WTC11 (cell line): ENCODE results near the gene ACKR3. TPM values are rescaled to one million over a fixed set of nuclear protein-coding genes. Genes with fewer than 3 reads are reported as not detected.

Experiments used
- ATAC-seq: fragments of 200-7000 bp; cut with Tn5 transposase; 2 replicates; pipeline ENCODE4 v1.10.0; 2021; ENCODE audit warnings: mild to moderate bottlenecking, moderate library complexity
- CTCF ChIA-PET: fragments of 300-600 bp; sonication (Branson Sonifier 250); formaldehyde crosslinking; loops from one replicate; lab custom pipeline; 2021; ENCODE audit warnings: antibody characterized with exemption; lab: Charles Lee
- POLR2A ChIA-PET: fragments of 350-600 bp; sonication (Branson Sonifier 250); formaldehyde crosslinking; loops from one replicate; lab custom pipeline; 2021; ENCODE audit warnings: antibody characterized with exemption; lab: Charles Lee
- DNase-seq: peaks from one replicate; pipeline ENCODE4 v3.0.0; 2021; ENCODE audit warnings: low spot score
- H3K27ac Mint-ChIP-seq: 2 replicates; pipeline ENCODE4 v1.8.0; 2021; ENCODE audit warnings: mixed read lengths
- H3K27me3 Mint-ChIP-seq: 2 replicates; pipeline ENCODE4 v1.8.0; 2021; ENCODE audit warnings: low read depth, mild to moderate bottlenecking, moderate library complexity, mixed read lengths
- H3K36me3 Mint-ChIP-seq: 2 replicates; pipeline ENCODE4 v1.8.0; 2021; ENCODE audit warnings: mixed read lengths
- H3K4me1 Mint-ChIP-seq: 2 replicates; pipeline ENCODE4 v1.8.0; 2022; ENCODE audit warnings: mixed read lengths
- H3K4me3 Mint-ChIP-seq: 2 replicates; pipeline ENCODE4 v1.8.0; 2021; ENCODE audit warnings: mild to moderate bottlenecking, moderate library complexity, mixed read lengths
- H3K9me3 Mint-ChIP-seq: 2 replicates; pipeline ENCODE4 v1.8.0; 2021; ENCODE audit warnings: mixed read lengths
- ATF3 ChIP-seq: sonication (generic); formaldehyde crosslinking; conservative IDR thresholded peaks from 2 replicates; pipeline ENCODE4 v1.8.1; 2022; ENCODE audit warnings: mild to moderate bottlenecking, missing genetic modification reagents
- ATF6 ChIP-seq: sonication (generic); formaldehyde crosslinking; IDR thresholded peaks from 2 replicates; pipeline ENCODE4 v1.8.1; 2023; ENCODE audit warnings: mild to moderate bottlenecking, missing genetic modification reagents
- CREB1 ChIP-seq: sonication (generic); formaldehyde crosslinking; IDR thresholded peaks from 2 replicates; pipeline ENCODE4 v1.8.0; 2023; ENCODE audit warnings: mild to moderate bottlenecking, missing genetic modification reagents
- E2F4 ChIP-seq: sonication (generic); formaldehyde crosslinking; IDR thresholded peaks from 2 replicates; pipeline ENCODE4 v1.8.1; 2022; ENCODE audit warnings: low read depth, mild to moderate bottlenecking, moderate library complexity, missing genetic modification reagents, borderline replicate concordance
- ELF4 ChIP-seq: sonication (generic); formaldehyde crosslinking; IDR thresholded peaks from 2 replicates; pipeline ENCODE4 v1.8.1; 2022; ENCODE audit warnings: low read depth, mild to moderate bottlenecking, moderate library complexity, missing genetic modification reagents
- ERG ChIP-seq: fragments of 250-450 bp; sonication (Bioruptor Pico); IDR thresholded peaks from 2 replicates; pipeline ENCODE4 v1.8.0; 2021; ENCODE audit warnings: mild to moderate bottlenecking
- MLX ChIP-seq: sonication (generic); formaldehyde crosslinking; IDR thresholded peaks from 2 replicates; pipeline ENCODE4 v1.8.1; 2023; ENCODE audit warnings: mild to moderate bottlenecking, missing genetic modification reagents, moderate library complexity
- MXD4 ChIP-seq: fragments of 250-450 bp; sonication (Bioruptor Pico); IDR thresholded peaks from 2 replicates; pipeline ENCODE4 v1.8.0; 2021; ENCODE audit warnings: mild to moderate bottlenecking, moderate library complexity, borderline replicate concordance
- MYBL2 ChIP-seq: sonication (generic); formaldehyde crosslinking; IDR thresholded peaks from 2 replicates; pipeline ENCODE4 v1.8.1; 2023; ENCODE audit warnings: mild to moderate bottlenecking, moderate library complexity, missing genetic modification reagents
- NFATC4 ChIP-seq: fragments of 250-450 bp; sonication (Bioruptor Pico); IDR thresholded peaks from 2 replicates; pipeline ENCODE4 v1.9.0; 2021; ENCODE audit warnings: mild to moderate bottlenecking
- NR2C2 ChIP-seq: sonication (generic); formaldehyde crosslinking; IDR thresholded peaks from 2 replicates; pipeline ENCODE4 v1.8.0; 2022; ENCODE audit warnings: mild to moderate bottlenecking, missing genetic modification reagents
- PREB ChIP-seq: sonication (generic); formaldehyde crosslinking; IDR thresholded peaks from 2 replicates; pipeline ENCODE4 v1.8.1; 2022; ENCODE audit warnings: mild to moderate bottlenecking, missing genetic modification reagents, moderate library complexity, borderline replicate concordance
- SMAD4 ChIP-seq: sonication (generic); formaldehyde crosslinking; IDR thresholded peaks from 2 replicates; pipeline ENCODE4 v1.8.0; 2022; ENCODE audit warnings: mild to moderate bottlenecking, missing genetic modification reagents
- TCF7 ChIP-seq: sonication (generic); formaldehyde crosslinking; IDR thresholded peaks from 2 replicates; pipeline ENCODE4 v1.8.0; 2022; ENCODE audit warnings: mild to moderate bottlenecking, low read depth, missing genetic modification reagents, moderate library complexity
- ZBTB21 ChIP-seq: sonication (generic); formaldehyde crosslinking; IDR thresholded peaks from 2 replicates; pipeline ENCODE4 v1.8.1; 2023; ENCODE audit warnings: mild to moderate bottlenecking, missing genetic modification reagents, borderline replicate concordance
- ZNF263 ChIP-seq: sonication (generic); formaldehyde crosslinking; IDR thresholded peaks from 2 replicates; pipeline ENCODE4 v1.8.1; 2022; ENCODE audit warnings: low read depth, mild to moderate bottlenecking, moderate library complexity, missing genetic modification reagents
- ZNF416 ChIP-seq: fragments of 250-450 bp; sonication (Bioruptor Pico); IDR thresholded peaks from 2 replicates; pipeline ENCODE4 v1.9.0; 2021; ENCODE audit warnings: mild to moderate bottlenecking, inconsistent platforms
- ZNF512 ChIP-seq: sonication (generic); formaldehyde crosslinking; IDR thresholded peaks from 2 replicates; pipeline ENCODE4 v1.8.1; 2022; ENCODE audit warnings: missing genetic modification reagents, borderline replicate concordance
- ZNF532 ChIP-seq: fragments of 250-450 bp; sonication (Bioruptor Pico); IDR thresholded peaks from 2 replicates; pipeline ENCODE4 v1.9.0; 2021; ENCODE audit warnings: mild to moderate bottlenecking, borderline replicate concordance
- ZNF671 ChIP-seq: fragments of 250-450 bp; sonication (Bioruptor Pico); IDR thresholded peaks from 2 replicates; pipeline ENCODE4 v1.8.0; 2021; ENCODE audit warnings: mild to moderate bottlenecking
- total RNA-seq: library from RNA; stranded (reverse); gene quantifications from 3 replicates; pipeline ENCODE4 v1.2.3, GENCODE V29; 2021

Gene ACKR3
- total RNA-seq, 1 experiment from 2014 or later, result 1.3 TPM

- TF ChIP-seq E2F4, result no peak
- no peak for TF ChIP-seq MYBL2 (CRISPR knock-in tag)
- TF ChIP-seq ATF3 (CRISPR knock-in tag), result no peak
- no peak for TF ChIP-seq ELF4
- no peak for TF ChIP-seq ATF6
- TF ChIP-seq CREB1 (CRISPR knock-in tag), result no peak
- TF ChIP-seq NR2C2 (CRISPR knock-in tag), result no peak
These were observed 31.4 kb upstream of the ACKR3 start (continued) for GRCh38 chr2:236538242-236538641.

- no peak for ATAC-seq
- Mint-ChIP-seq H3K4me1 (peaks cover 3% of the 10 kb centered on the region; the same call in 1 of the 2 replicates), H3K27ac (no peak overlapping the region), H3K4me3 (no peak overlapping the region), H3K9me3 (no peaks in the 10 kb centered on the region), H3K27me3 (no peaks in the 10 kb centered on the region), H3K36me3 (no peaks in the 10 kb centered on the region)
- ChIA-PET CTCF (no interaction called here), POLR2A (no interaction called here)
- no peak for DNase-seq
- no peak for TF ChIP-seq ZNF532 (CRISPR knock-in tag)
- TF ChIP-seq ATF6, result no peak
- no peak for TF ChIP-seq MLX (CRISPR knock-in tag)
- no peak for TF ChIP-seq NFATC4 (CRISPR knock-in tag)
- TF ChIP-seq ERG (CRISPR knock-in tag), result no peak
- no peak for TF ChIP-seq ZNF416
- no peak for TF ChIP-seq ZNF512 (CRISPR knock-in tag)
- TF ChIP-seq ZNF263 (CRISPR knock-in tag), result no peak
- TF ChIP-seq TCF7 (CRISPR knock-in tag), result no peak
- TF ChIP-seq ZNF671, result no peak
- no peak for TF ChIP-seq SMAD4
- no peak for TF ChIP-seq ZBTB21
- TF ChIP-seq MXD4, result no peak
- no peak for TF ChIP-seq PREB (CRISPR knock-in tag)
- TF ChIP-seq NR2C2 (CRISPR knock-in tag), result no peak
These were observed 28.5 kb upstream of the ACKR3 start for GRCh38 chr2:236541008-236541562.
